GM19438 (cell line): Measurements from ENCODE around the gene EHD4.

Experiments
- ATAC-seq: cut with Tn5 transposase; IDR thresholded peaks from one replicate; pipeline ENCODE4 v1.9.1; 2021; ENCODE audit warnings: low read depth; ENCODE audit not compliant: unreplicated experiment

The EHD4 gene

GRCh38 chr15:41884458-41884857, 87.9 kb downstream of the EHD4 start:
- no peak for ATAC-seq

- ATAC-seq: no peak
These were observed 88.9 kb downstream of the EHD4 start for GRCh38 chr15:41883484-41883825.

- ATAC-seq: no peak
These were observed 89.5 kb downstream of the EHD4 start for GRCh38 chr15:41882689-41883483.

- ATAC-seq: no peak
These were observed 90.3 kb downstream of the EHD4 start for GRCh38 chr15:41881920-41882688.

- no peak for ATAC-seq
These were observed 90.8 kb downstream of the EHD4 start for GRCh38 chr15:41881550-41881919.

- no peak for ATAC-seq
These were observed 91.3 kb downstream of the EHD4 start for GRCh38 chr15:41881086-41881485.

- no peak for ATAC-seq
These were observed 92.0 kb downstream of the EHD4 start for GRCh38 chr15:41880156-41880877.

GRCh38 chr15:41879321-41879845, 93.0 kb downstream of the EHD4 start:
- no peak for ATAC-seq

GRCh38 chr15:41878355-41878699, 94.0 kb downstream of the EHD4 start:
- no peak for ATAC-seq

GRCh38 chr15:41877631-41878354, 94.6 kb downstream of the EHD4 start:
- ATAC-seq: no peak

- ATAC-seq: no peak
These were observed 95.7 kb downstream of the EHD4 start for GRCh38 chr15:41876689-41877088.

- no peak for ATAC-seq
These were observed 96.3 kb downstream of the EHD4 start for GRCh38 chr15:41876007-41876406.

- ATAC-seq: no peak
These were observed 97.6 kb downstream of the EHD4 start for GRCh38 chr15:41874736-41875135.

GRCh38 chr15:41873711-41874110, 98.6 kb downstream of the EHD4 start:
- ATAC-seq: no peak

- ATAC-seq: no peak
These were observed 100.1 kb downstream of the EHD4 start for GRCh38 chr15:41872166-41872747.

- ATAC-seq: no peak
These were observed 101.0 kb downstream of the EHD4 start for GRCh38 chr15:41871175-41871905.

GRCh38 chr15:41870689-41871081, 101.7 kb downstream of the EHD4 start:
- ATAC-seq: no peak

- ATAC-seq: no peak
These were observed 102.3 kb downstream of the EHD4 start for GRCh38 chr15:41869770-41870688.

- ATAC-seq: no peak
These were observed 104.0 kb downstream of the EHD4 start for GRCh38 chr15:41868321-41868720.
